Body of pancreas (tissue), 4 donors: ENCODE results near the gene FBN1.

Experiments used
- CTCF ChIP-seq, 7 experiments: fragments of 450-650 bp in 4 of 7; fragments of 200-600 bp in 3 of 7; sonication (generic) in 3 of 7; IDR thresholded peaks; one replicate each; pipeline ENCODE4 v1.5.1; 2016 to 2019; ENCODE audit warnings: antibody characterized with exemption in 7 of 7
- POLR2A ChIP-seq, 3 donors: fragments of 450-650 bp; IDR thresholded peaks; one replicate each; pipeline ENCODE4 v1.6.1; 2016; ENCODE audit warnings: antibody characterized with exemption in 3 of 3, mild to moderate bottlenecking in 2 of 3

GRCh38 chr15:48559285-48559684 is 86.2 kb downstream of the FBN1 start:
- no peak for TF ChIP-seq POLR2A (IDR thresholded peaks at IDR 0.05)
- TF ChIP-seq CTCF (IDR thresholded peaks at IDR 0.05) = no peak
